Activated CD8-positive, alpha-beta memory T cell treated with anti-CD3 and anti-CD28 coated beads for 36 hours (primary cell): ENCODE results near the gene HOTAIR. TPM values are rescaled to one million over a fixed set of nuclear protein-coding genes. Genes with fewer than 3 reads are reported as not detected.

Experiments
- CTCF ChIA-PET: fragments of 350-600 bp; sonication (Branson Sonifier 250); formaldehyde crosslinking; loops from one replicate; lab custom pipeline; 2021; ENCODE audit warnings: antibody characterized with exemption; lab: Charles Lee
- POLR2A ChIA-PET: fragments of 350-600 bp; sonication (Branson Sonifier 250); formaldehyde crosslinking; loops from one replicate; lab custom pipeline; 2021; ENCODE audit warnings: antibody characterized with exemption; lab: Charles Lee
- total RNA-seq, 2 experiments: library from RNA; stranded (reverse); gene quantifications; one replicate each; pipeline ENCODE4 v1.2.3, GENCODE V29; 2021

HOTAIR gene
- total RNA-seq, 2 experiments from 2014 or later: not detected

DNA sequence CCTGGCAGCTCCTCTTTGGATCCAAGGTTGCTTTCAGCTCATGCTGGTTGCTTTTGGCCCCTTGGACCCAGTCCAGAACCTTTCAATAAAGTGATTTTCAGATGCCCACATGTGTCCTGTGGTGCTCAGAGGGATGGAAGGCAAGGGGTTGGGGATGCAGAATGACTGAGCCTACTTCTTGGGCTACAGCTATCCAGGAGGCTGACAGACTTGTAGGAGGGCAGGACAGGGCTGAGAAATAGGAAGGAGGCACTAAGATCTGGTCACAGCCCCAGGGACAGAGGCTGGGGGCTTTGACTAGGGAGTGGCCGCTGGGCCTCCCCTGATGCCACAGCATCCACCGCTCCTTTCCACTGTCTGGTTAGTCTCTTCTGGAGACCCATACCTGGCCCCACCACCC lies 3.1 kb downstream of the HOTAIR start:
- ChIA-PET POLR2A (no interaction called here), CTCF (interaction anchor here (1.3 kb wide), 1 partner anchor 44 kb away, joined by 3 read pairs; no protein-coding TSS in a partner anchor)

GRCh38 chr12:53971129-53971528 lies 3.6 kb downstream of the HOTAIR start:
- ChIA-PET CTCF (interaction anchor here (1.3 kb wide), 1 partner anchor 43 kb away, joined by 3 read pairs; no protein-coding TSS in a partner anchor), POLR2A (no interaction called here)

DNA sequence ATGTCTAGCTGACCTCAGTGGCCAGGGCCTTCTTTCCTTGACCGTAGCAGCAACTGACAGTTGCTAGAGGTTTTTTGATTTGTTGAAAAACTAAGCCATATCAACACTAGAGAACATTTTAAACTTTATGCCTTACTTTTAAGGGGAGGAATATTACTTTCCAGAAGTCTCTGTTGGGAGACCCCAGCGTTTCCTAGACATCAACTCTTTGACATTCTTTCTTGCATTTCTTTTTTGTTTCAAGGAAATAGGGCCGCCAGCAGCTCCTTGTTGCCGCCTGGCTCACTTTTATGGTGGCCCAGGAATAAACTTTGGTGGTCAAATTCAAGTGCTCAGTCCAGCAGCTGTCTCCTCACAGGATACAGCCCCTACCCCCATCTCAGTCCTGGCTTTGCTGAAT lies 4.3 kb downstream of the HOTAIR start:
- POLR2A ChIA-PET: no interaction called here

DNA sequence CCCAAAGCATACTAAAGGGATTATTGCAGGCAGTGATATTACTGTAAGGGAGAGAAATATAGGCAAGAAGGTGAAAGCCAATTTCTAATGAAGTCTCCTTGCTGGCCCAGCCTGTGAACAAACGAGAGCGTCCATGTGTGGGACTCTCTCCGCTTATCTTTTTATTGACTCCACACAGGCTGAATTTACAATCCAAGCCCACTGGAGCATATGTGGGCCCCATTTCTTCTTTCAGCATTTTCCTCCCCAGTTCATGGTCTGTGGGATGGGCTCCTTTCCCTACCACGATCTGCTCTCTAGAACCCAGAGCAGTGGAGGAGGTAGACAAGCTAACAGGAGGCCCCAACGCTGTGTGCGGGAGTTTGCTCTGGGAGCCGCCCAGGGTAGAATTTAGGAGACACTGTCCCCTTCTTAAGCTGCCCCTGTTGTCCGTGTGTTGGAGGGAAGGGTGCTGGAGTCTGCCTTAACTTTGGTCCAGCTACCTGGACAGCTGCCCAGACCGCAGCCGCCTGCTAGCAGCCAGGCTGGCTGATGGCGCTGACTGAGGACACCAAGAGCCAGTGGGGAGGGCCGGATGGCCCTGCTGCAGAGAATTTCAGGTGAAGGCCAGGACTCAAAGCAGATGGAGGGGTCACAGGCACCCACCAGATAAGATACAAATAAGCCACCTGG lies 5.0 kb downstream of the HOTAIR start:
- POLR2A ChIA-PET: no interaction called here

More for the DNA sequence above, 4.3 kb downstream of the HOTAIR start:
- CTCF ChIA-PET: no interaction called here

GRCh38 chr12:53968214-53969127 lies 6.3 kb downstream of the HOTAIR start:
- ChIA-PET POLR2A (no interaction called here), CTCF (no interaction called here)

More for the DNA sequence above, 5.0 kb downstream of the HOTAIR start:
- CTCF ChIA-PET: no interaction called here

DNA sequence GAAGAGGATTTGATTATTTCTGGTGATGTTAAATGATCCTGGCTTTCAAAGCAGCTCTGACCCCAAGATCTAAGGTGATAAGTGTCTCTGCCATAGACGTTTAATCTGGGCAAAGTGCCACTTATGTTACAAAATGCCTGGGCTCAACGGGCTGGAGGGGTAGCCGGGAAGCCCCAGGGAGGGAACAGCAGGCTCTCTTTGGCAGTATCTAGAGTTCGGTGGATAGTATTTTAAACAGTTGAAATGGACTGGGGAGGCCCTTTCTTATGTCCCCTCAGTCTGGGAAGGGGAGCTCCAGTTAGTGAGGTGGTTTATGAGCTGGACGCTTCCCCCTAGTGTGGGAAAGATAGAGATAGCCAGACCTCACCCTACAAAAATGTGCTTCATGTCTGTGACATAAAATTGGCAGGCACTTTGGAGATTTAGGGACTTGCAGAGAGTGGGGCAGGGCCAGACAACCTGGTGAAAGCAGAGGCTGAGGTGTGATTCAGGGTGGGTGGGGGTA lies 7.3 kb downstream of the HOTAIR start:
- POLR2A ChIA-PET: no interaction called here
- CTCF ChIA-PET: no interaction called here

DNA sequence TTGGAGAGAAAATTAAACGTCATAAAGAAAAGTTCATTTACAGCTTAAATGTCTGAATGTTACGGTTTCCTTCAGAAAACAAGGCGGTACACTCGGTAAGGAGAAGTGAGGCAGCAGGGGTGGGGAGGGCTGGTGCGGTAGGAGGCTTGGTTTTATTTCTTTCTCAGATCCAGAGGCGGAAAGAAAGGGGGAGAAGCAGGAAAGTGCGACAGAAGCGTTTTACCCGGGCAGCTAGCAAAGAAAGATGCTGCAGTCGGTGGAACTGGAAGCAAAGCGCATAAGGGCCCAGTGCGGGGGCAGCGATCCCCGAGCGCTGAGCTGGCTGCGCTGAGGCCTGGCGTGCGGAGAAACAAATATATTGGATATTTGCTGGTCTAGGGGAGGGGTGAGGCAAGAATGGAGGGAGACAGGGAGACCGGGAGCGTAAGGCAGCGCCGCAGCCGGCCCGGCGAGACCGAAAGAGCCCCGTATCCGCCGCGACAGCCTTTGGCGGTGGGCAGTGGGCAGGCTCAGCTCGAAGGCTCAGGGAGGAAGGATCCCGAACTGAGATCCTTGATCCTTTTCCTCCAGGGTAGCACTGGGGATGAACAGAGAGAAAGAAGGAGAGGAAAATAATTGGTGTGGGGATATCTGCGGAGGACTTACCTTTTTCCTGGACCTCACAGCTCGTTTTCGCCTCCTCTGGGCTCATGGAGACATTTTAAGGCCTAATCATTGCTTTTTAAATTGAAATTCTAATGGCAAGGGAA lies 8.2 kb downstream of the HOTAIR start:
- ChIA-PET CTCF (no interaction called here), POLR2A (no interaction called here)

GRCh38 chr12:53966085-53966384 lies 8.7 kb downstream of the HOTAIR start:
- ChIA-PET POLR2A (no interaction called here), CTCF (no interaction called here)

DNA sequence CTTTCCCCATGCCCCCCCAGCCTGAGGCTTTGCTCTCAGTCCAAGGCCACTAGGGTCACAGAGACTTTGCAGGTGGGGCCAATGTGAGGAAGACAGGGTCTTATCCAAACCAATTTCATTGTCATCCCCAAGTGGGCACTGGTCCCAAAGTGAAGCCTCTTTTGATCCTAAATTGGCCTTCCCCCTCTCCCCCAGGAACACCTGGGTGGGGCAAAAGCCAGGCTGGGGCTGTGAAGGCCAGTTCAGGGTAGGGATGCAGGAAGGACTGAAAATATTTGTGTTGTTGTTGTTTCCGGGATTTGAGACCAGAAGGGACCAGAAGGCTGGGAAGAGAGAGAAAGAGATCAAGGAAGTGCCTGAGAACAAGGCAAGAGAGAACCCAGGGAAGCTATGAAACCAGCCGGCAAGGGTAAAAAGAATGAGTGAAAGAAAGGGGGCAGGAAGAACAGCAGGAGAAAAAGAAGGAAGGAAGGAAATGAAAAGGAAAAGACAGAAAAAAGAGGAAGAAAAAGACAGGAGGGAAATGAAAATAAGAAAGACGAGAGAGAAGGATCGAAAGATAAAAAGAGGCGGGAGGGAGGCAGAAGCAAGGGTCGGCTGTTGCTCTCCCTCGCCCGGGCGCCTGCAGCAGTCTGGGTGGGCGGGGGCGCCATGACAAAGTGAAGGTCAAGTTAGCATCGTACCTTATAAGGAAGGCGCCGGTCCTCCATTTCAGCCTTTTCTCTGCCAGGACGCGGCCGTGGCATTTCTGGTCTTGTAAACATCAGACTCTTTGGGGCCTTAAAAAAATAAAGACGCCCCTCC lies 9.3 kb downstream of the HOTAIR start:
- ChIA-PET CTCF (no interaction called here), POLR2A (no interaction called here)

DNA sequence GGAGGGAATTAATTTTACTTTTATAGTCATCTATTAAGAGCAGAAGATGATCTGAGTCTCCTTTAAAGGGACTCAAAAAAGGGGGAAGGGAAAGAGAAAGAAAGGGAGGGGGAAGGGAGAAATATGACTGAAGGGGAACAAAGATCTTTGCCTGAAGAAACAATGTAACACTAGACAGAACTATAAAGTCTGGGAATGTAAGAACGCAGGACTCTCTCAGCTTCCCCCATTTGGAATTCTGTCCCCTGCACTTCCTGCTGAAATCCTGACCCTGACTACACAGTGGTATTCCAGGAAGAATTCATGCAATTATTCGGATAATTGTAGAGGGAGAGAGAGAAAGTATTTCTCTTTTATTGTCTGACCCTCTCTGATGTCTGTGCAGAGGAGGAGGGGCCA lies 10.4 kb downstream of the HOTAIR start:
- ChIA-PET POLR2A (no interaction called here), CTCF (interaction anchor here (1.3 kb wide), 1 partner anchor 42 kb away, joined by 4 read pairs; no protein-coding TSS in a partner anchor)

DNA sequence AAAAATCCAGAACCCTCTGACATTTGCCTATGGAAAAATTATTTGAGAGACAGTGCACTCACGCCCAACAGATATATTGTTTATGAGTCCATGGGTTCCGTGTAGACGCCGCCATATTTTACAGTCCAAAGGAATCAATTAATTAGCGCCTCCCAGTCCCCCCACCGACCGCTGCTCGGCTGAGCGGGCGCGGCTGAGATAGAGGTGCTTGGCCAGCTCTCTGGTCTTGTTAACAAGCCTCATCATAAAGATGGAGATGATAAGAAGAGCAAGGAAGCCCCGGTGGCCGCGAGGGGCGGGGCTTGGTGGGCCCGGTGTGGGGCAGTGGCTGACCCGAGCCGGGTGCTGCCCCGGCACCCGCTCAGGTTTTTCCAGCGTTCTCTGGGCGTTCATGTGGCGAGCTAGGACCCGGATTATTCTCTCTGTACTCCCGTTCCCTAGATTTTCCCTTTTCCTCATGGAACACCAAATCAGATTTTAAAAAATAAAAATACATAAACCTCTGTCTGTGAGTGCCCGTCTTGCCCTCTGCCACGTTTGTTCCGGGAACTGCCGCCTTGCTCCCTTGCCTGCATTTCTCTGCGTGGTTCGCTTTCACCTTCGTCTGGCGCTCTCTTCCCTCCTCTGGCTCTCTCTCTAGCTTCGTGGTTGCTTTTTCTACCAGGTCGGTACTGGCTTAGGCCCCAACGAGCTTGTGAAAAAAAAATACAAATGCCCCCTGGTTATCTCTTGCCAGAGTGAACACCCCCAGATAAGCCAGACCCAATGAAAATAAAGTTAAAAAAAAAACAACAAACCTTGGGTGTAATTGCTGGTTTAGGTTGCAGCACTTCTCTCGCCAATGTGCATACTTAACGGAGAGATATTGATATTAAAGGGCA lies 11.1 kb downstream of the HOTAIR start:
- POLR2A ChIA-PET: no interaction called here
- CTCF ChIA-PET: interaction anchor here (1.3 kb wide), 1 partner anchor 43 kb away, joined by 4 read pairs; no protein-coding TSS in a partner anchor

DNA sequence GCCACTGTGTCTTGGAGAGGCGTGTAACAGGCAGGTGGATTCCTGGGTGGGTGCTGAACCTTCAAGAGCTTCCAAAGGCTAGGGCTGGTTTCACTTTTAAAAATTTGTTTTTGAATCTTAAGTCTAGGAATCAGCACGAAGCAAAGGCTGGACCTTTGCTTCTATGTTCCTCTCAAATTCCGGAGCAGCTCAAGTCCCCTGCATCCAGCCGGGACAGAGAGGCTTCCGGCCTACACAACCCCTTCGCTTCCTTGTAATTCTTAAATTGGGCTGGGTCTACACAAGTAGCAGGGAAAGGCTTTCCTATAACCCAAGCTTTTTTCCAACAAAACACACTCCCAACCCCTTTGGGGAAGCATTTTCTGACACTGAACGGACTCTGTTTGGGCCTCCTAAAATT lies 11.7 kb downstream of the HOTAIR start:
- ChIA-PET POLR2A (no interaction called here), CTCF (no interaction called here)

DNA sequence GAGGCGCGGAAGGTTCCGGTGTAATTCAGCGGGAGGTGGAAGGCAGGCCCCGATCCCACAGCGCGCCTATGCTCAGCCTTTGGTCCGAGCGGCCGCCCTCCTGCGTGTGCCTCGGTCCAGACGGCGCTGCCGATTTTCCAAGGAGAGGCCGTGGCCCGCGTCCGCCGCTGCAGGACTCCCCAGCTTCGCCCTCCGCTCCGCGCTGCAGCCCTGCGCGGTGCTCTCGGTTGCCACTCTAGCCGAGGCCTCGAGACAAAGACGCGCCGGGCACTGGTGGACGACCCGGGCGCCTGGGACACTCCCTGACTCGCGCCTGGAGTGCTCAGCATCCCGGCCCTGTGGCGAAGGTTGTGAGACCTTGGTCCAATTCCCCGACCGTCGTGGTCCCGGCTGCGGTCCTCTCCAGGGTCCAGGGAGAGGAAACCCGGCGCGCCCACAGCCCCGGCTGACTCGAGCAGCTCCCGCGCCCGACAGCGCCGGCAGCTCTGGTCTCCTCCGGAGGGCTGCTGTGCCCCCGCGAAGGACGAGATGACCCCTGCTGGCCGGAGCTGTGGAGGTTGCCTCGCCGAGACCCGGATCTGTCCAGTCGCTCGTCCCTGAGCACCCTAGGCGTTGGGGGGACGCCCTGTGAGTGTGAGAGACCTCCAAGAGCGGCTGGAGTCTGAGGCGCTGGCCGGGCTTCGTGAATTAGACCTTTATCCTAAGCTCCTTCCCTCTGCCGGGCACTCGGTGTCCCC lies 13.6 kb downstream of the HOTAIR start:
- ChIA-PET POLR2A (no interaction called here), CTCF (no interaction called here)

DNA sequence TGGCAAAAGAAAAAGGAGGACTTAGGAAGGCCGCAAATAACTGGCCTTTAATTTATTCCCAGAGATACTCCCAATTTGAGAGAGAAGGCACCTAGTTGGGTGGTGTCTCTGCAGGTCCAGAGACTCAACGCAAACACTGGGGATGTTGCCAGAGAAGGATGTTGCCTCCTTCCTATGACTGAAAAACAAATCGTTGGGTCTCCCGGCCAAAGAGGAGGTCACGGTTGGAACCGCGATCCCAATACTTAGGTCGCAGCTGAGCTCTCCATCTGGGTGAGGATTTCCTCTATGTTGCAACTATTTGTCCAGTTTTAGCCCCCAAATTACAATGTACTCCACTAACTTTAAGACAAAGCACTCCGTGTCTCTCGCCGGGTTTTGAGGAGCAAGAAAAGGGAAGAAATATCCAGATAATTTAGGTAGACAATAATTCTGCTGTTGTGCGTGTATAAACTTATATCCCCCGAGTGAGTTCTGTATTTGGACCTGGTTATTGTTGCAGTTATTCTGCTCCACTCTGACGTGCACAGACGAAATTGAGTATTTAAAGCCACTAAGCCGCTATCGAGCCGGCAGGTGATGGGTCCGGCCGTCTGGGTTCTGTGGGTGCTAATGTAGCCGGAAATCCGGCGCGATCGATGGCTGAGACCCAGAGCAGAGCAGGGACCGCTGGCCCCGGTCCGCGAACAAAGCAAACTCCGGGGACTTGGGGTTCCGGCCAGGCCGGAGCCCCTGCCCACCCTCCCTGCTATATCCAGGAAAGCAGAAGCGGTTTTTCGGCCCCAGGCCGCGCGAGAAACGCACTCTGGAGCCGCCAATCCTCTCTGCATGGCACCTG lies 14.3 kb downstream of the HOTAIR start:
- ChIA-PET CTCF (no interaction called here), POLR2A (no interaction called here)

DNA sequence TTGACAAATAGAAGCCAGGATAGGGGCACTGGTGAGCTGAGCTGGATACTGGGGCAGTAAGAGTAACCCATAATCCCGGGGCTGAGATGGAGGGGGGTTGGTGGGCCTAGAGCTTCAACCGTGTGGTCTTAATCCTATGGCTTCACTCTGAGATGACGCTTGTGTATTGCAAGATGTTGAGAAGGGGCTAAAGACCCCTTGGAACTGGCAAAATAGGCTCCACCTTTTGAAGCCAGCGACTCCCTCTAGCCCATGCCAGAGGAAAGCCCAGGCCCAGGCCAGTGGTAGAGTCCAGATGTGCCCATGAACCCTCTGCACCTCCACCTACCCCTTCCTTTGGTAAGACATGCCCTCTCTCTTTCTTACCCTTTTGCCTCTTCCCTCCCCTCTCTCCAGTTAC lies 15.4 kb downstream of the HOTAIR start:
- CTCF ChIA-PET: interaction anchor here (0.6 kb wide), 1 partner anchor 241 kb away, joined by 3 read pairs; no protein-coding TSS in a partner anchor
- POLR2A ChIA-PET: no interaction called here

DNA sequence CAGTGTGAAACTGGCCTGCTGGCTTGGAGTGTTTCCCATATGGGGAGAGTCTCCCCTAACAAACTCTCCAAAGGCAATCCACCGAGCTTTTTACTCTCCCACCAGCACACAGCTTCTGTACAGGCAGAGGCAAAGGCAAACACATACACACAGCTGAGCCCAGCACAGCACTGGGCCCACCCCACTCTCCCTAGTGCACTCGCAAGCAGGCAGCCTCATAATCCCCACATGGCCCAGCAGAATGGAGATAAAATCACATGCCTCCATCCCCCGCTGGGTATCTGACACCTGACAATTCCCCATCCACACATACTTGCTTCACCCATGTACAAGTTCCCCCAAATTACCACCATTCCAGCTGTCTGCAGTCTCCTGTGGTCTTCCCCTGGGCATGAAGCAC lies 16.6 kb downstream of the HOTAIR start:
- POLR2A ChIA-PET: no interaction called here

More for the DNA sequence above, 16.6 kb downstream of the HOTAIR start:
- CTCF ChIA-PET: no interaction called here
